ENCODE data around the gene EP400.
"Not testable (repeated sequence)": the region's sequence is repeated elsewhere in the genome, so short reads cannot be mapped to it uniquely, and the experiment has no call there.

EP400 gene

DNA sequence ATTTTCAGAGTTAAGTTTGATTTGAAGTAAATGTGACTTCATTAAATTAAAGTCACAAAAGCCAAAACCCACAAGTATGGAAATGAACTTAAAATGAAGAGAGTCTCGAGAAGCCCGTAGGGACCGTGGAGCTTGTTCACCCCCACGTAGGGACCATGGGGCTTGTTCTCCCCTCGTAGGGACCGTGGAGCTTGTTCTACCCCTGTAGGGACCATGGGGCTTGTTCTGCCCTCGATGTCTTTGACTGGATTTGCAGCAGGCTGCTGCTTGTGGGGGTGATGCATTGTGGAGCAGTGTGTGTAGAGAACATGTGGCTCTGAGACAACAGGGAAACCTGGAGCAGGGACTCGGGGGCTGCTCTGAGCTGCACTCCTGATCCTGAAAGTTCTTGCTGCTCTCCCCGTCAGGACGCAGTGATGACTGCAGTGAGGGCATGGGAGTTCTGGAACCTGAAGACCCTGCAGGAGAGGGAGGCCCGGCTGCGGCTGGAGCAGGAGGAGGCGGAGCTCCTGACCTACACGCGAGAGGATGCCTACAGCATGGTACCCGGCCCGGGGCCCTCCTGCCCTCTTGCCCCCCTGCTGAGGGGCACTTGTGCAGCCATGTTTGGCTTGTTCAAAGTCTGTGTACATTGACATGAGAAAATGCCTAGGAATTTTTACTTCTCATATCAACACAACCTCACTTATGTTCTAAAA, 94.2 kb downstream of the EP400 start:
- DNase-seq (ENCODE audit: low spot score) (no peak), FAIRE-seq (no peak)

GRCh38 chr12:132044661-132045412, 95.1 kb downstream of the EP400 start:
- DNase-seq (ENCODE audit: low spot score) (no peak), FAIRE-seq (no peak)

DNA sequence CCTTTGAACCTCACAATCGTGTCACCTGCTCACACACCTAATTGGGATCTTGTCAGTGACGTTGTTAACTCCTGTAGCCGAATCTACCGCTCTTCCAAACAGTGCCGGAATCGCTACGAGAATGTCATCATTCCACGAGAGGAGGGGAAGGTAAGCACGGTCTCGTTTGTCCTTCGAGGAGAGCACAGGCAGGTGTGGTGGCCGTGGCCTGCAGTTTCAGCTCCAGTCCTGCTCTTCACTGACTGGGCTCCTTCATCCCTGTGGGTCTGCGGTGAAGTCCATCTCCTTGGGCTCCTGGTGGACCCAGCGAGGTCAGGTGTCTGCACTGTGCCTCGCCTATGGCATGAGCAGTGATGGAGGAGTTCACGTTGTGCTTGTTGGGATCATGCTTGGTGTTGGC, 96.0 kb downstream of the EP400 start:
- FAIRE-seq (no peak), DNase-seq (ENCODE audit: low spot score) (no peak)

GRCh38 chr12:132046561-132046960, 96.8 kb downstream of the EP400 start:
- FAIRE-seq = no peak

DNA sequence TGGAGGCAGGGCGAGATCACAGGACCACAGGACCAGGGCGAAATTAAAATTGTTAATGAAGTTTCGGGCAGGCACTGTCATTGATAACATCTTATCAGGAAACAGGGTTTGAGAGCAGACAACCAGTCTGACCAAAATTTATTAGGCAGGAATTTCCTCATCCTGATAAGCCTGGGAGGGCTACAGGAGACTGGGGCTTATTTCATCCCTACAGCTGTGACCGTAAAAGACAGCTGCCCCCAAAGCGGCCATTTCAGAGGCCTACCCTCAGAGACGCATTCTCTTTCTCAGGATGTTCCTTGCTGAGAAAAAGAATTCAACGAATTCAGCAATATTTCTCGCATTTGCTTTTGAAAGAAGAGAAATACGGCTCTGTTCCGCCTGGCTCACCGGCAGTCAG, 97.9 kb downstream of the EP400 start:
- not testable (repeated sequence) for FAIRE-seq; DNase-seq (ENCODE audit: low spot score)

More at GRCh38 chr12:132046561-132046960, 96.8 kb downstream of the EP400 start:
- DNase-seq (ENCODE audit: low spot score) = no peak

- no peak for FAIRE-seq
- no peak for DNase-seq (ENCODE audit: low spot score)
Observed at GRCh38 chr12:132049442-132049841, 99.7 kb downstream of the EP400 start.

DNA sequence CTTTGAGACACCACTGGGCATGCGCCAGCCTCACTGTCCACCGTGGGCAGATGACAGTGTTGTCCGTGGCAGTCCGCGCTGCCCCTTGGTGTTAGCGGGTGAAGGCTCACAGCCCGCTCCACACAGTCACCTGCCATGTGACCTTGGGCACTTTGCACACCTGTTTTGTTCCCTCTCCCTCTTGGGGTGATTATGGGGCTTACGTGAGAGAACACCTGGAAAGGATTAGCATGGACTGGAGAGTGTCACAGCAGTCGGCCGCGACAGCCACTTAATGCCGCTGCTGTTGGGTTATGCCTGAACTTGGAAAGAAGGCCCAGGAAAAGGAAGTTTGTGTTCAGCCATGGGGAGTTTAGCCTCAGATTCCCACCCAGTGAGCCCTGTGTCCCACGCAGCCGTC, 100.1 kb downstream of the EP400 start:
- FAIRE-seq (no peak), DNase-seq (ENCODE audit: low spot score) (no peak)

DNA sequence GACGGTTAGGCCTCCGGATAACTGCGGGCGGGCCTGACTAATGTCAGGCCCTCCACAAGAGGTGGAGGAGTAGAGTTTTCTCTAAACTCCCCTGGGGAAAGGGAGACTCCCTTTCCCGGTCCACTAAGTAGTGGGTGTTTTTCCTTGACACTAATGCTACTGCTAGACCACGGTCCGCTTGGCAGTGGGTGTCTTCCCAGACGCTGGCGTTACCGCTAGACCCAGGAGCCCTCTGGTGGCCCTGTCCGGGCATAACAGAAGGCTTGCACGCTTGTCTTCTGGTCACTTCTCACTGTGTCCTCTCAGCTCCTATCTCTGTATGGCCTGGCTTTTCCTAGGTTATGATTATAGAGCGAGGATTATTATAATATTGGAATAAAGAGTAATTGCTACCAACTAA, 102.0 kb downstream of the EP400 start:
- DNase-seq (ENCODE audit: low spot score); FAIRE-seq: not testable (repeated sequence)

GRCh38 chr12:132052196-132052932, 102.6 kb downstream of the EP400 start:
- DNase-seq (ENCODE audit: low spot score) = no peak
- FAIRE-seq = no peak

- no peak for FAIRE-seq
Observed at GRCh38 chr12:132053338-132054330, 103.9 kb downstream of the EP400 start.

GRCh38 chr12:132054983-132055382, 105.2 kb downstream of the EP400 start:
- DNase-seq (ENCODE audit: low spot score) = no peak
- no peak for FAIRE-seq

More at GRCh38 chr12:132053338-132054330, 103.9 kb downstream of the EP400 start:
- no peak for DNase-seq (ENCODE audit: low spot score)

DNA sequence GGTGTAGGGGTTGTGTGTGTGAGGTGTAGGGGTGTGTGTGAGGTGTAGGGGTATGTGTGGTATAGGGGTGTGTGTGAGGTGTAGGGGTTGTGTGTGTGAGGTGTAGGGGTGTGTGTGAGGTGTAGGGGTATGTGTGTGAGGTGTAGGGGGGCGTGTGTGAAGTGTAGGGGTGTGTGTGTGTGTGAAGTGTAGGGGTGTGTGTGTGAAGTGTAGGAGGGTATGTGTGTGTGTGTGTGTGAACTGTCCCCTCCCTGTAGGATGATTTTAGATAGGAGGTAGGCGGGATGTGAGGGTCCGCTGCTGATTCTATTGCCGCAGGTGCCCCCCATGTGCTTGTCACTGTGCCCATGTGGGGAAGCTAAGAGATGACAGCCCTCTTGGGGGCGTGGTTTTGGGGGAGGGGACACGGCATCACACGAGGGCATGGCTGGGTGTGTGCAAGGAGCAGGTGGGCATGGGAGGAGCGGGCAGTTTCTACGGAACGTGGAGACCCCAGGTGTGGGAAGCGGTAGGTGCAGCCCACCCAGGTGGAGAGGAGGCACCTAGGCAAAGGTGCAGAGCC, 105.9 kb downstream of the EP400 start:
- no peak for DNase-seq (ENCODE audit: low spot score)
- FAIRE-seq = no peak

DNA sequence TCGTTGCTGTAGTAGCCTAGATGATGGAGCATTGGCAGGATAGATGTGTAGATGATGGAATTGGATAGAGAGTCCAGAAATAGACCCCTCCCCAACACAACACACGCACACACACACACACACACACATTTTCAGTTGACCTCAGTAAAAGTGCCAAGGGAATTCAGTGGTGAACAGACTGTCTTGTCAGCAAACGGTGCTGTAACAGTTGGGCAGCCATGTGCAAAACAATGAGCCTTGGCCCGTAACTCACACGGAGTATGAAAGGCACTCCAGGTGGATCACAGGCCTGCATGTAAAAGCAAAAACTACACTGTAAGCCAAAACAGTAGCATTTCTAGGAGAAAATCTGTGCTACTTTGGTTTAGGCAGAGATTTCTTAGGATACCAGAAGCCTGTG, 106.6 kb downstream of the EP400 start:
- DNase-seq (ENCODE audit: low spot score) (no peak), FAIRE-seq (no peak)

GRCh38 chr12:132056951-132057350, 107.2 kb downstream of the EP400 start:
- FAIRE-seq (no peak), DNase-seq (ENCODE audit: low spot score) (no peak)

DNA sequence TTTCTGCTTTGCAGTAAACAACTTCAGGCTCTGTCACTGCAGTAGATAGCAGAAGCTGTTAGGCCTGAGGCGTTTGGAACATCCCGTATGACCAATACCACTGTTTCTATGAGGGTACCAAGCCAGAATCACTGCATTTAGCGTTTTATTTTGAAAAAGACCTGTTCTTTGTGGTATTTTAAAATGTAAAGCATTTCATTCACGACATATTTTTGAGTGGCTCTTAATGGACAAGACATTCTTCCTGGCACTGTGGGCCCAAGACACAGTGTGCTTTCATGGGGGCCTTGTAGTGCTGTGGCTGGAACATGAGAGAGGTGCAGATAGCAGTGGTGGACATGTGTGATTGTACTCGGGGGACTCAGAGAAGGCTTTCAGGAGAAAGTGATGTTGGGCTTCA, 107.9 kb downstream of the EP400 start:
- no peak for FAIRE-seq
- no peak for DNase-seq (ENCODE audit: low spot score)

DNA sequence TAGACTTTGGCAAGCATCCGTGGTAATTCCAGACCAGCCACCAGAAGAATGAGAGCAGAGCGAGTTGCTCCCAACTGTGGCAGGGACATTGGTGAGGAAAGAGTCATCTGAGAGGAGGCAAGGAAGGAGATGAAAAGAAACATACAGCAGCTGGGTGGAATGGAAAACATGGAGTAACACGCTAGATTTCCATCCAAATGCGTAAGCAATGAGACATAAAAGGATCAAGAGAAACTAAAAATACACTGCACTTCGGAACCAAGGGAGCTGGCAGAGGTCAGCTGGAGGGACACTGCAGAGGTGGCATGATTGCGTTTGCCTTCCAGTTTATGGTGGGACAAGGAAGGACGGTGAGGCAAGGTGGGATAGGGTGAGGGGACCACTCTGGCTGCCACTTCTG, 111.5 kb downstream of the EP400 start:
- FAIRE-seq = no peak
- DNase-seq (ENCODE audit: low spot score) = no peak

- DNase-seq (ENCODE audit: low spot score) = no peak
- FAIRE-seq = no peak
Observed at GRCh38 chr12:132061641-132062430, 112.1 kb downstream of the EP400 start.

DNA sequence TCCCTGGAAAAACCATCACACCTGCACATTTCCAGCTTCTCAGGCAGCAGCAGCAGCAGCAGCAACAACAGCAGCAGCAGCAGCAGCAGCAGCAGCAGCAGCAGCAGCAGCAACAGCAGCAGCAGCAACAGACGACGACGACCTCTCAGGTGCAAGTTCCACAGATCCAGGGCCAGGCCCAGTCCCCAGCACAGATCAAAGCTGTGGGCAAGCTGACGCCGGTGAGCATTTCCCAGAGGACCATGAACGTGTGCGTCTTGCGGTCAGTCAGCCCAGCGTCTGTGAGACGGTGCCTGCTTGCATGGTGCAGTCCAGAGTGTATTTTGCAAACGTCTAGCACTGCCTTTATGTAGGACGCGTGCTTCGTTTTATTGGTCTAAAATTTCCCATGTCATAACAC, 112.7 kb downstream of the EP400 start:
- DNase-seq (ENCODE audit: low spot score) (no peak), FAIRE-seq (no peak)

GRCh38 chr12:132063491-132063890, 113.7 kb downstream of the EP400 start:
- no peak for FAIRE-seq
- no peak for DNase-seq (ENCODE audit: low spot score)

DNA sequence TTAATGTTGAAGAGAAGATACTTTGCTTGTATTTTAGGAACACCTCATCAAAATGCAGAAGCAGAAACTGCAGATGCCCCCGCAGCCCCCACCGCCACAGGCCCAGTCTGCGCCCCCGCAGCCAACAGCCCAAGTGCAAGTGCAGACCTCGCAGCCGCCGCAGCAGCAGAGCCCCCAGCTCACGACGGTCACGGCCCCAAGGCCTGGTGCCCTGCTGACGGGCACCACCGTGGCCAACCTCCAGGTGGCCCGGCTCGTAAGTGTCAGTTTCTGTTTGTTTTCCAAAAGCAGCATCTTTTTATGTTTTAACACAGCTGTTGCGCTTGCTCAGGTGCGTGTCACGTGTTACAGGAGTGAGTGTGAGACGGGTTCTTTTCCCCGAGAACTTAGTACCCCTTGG, 114.9 kb downstream of the EP400 start:
- FAIRE-seq (no peak), DNase-seq (ENCODE audit: low spot score) (no peak)
